Stimulated activated effector memory CD8-positive, alpha-beta T cell treated with anti-CD3 and anti-CD28 coated beads, Interleukin-12 subunit alpha, Interleukin-12 subunit beta, amount 100 ng/mL, for 72 hours (primary cell): ENCODE data around the gene MAP4K1.
"Not testable (repeated sequence)": the region's sequence is repeated elsewhere in the genome, so short reads cannot be mapped to it uniquely, and the experiment has no call there.

ENCODE experiments used
- ATAC-seq: fragments of 150-1000 bp; cut with Tn5 transposase; 2 replicates; pipeline ENCODE4 v1.10.0; 2021
- DNase-seq, 2 donors: peaks; one replicate each; pipeline ENCODE4 v3.0.0; 2021 to 2022; ENCODE audit warnings: low spot score in 2 of 2
- H3K27ac Mint-ChIP-seq: one replicate; pipeline ENCODE4 v1.8.0; 2022; ENCODE audit warnings: mild to moderate bottlenecking, mixed read lengths
- H3K36me3 Mint-ChIP-seq: one replicate; pipeline ENCODE4 v1.8.0; 2022; ENCODE audit warnings: mild to moderate bottlenecking, mixed read lengths
- H3K4me1 Mint-ChIP-seq: one replicate; pipeline ENCODE4 v1.8.0; 2022; ENCODE audit warnings: mixed read lengths
- H3K4me3 Mint-ChIP-seq: one replicate; pipeline ENCODE4 v1.8.0; 2022; ENCODE audit warnings: mild to moderate bottlenecking, mixed read lengths
- H3K9me3 Mint-ChIP-seq: one replicate; pipeline ENCODE4 v1.8.0; 2022; ENCODE audit warnings: mixed read lengths

MAP4K1 gene

GRCh38 chr19:38618590-38619360, 1.0 kb upstream of the MAP4K1 start, which contains the start of gene EIF3K:
Gene EIF3K, plus strand, starts transcription at chr19:38619188. Its CDS starts 81 bp downstream, at chr19:38619269.
- peak within 1 kb of the TSS; percentile 96 for H3K27ac Mint-ChIP-seq
- H3K9me3 Mint-ChIP-seq, result no peaks in the 10 kb centered on the region
- peaks cover 59% of the 10 kb centered on the region for H3K4me1 Mint-ChIP-seq
- ATAC-seq (peak; percentile 76), DNase-seq (peak; percentile 97 to 100)
- H3K4me3 Mint-ChIP-seq, result peak within 1 kb of the TSS; percentile 100
- peaks cover 83% of the 10 kb centered on the region for H3K36me3 Mint-ChIP-seq

- Mint-ChIP-seq H3K4me1 (peaks cover 72% of the 10 kb centered on the region), H3K9me3 (no peaks in the 10 kb centered on the region), H3K27ac (peak overlapping the region; percentile 96), H3K36me3 (peaks cover 83% of the 10 kb centered on the region), H3K4me3 (peak overlapping the region; percentile 100)
- ATAC-seq (peak; percentile 4), DNase-seq (peak; percentile 18 to 61)
Observed at GRCh38 chr19:38617283-38617763, 430 bp downstream of the MAP4K1 start.

- peak overlapping the region; percentile 100 for H3K4me3 Mint-ChIP-seq
- DNase-seq (peak in 1 of 2 donors; percentile 62), ATAC-seq (no peak)
- peak overlapping the region; percentile 96 for H3K27ac Mint-ChIP-seq
- peaks cover 83% of the 10 kb centered on the region for H3K36me3 Mint-ChIP-seq
- no peaks in the 10 kb centered on the region for H3K9me3 Mint-ChIP-seq
- H3K4me1 Mint-ChIP-seq, result peaks cover 74% of the 10 kb centered on the region
Observed at GRCh38 chr19:38616265-38616664, 1.5 kb downstream of the MAP4K1 start.

- peaks cover 83% of the 10 kb centered on the region for H3K36me3 Mint-ChIP-seq
- peak overlapping the region; percentile 100 for H3K4me3 Mint-ChIP-seq
- DNase-seq (no peak), ATAC-seq (no peak)
- H3K27ac Mint-ChIP-seq, result peak overlapping the region; percentile 96
- peaks cover 75% of the 10 kb centered on the region for H3K4me1 Mint-ChIP-seq
- H3K9me3 Mint-ChIP-seq, result no peaks in the 10 kb centered on the region
Observed at GRCh38 chr19:38615007-38615581, 2.7 kb downstream of the MAP4K1 start.

GRCh38 chr19:38614289-38614688, 3.5 kb downstream of the MAP4K1 start:
- peaks cover 67% of the 10 kb centered on the region for H3K4me1 Mint-ChIP-seq
- peak overlapping the region; percentile 96 for H3K27ac Mint-ChIP-seq
- no peaks in the 10 kb centered on the region for H3K9me3 Mint-ChIP-seq
- H3K4me3 Mint-ChIP-seq, result peak overlapping the region; percentile 100
- DNase-seq, result no peak
- H3K36me3 Mint-ChIP-seq, result peaks cover 84% of the 10 kb centered on the region
- ATAC-seq, result no peak

- DNase-seq (no peak), ATAC-seq (no peak)
- Mint-ChIP-seq H3K4me3 (no peak overlapping the region), H3K36me3 (peaks cover 83% of the 10 kb centered on the region), H3K9me3 (no peaks in the 10 kb centered on the region), H3K27ac (no peak overlapping the region), H3K4me1 (peaks cover 17% of the 10 kb centered on the region)
Observed at GRCh38 chr19:38606131-38606530, 11.6 kb downstream of the MAP4K1 start.

- not testable (repeated sequence) for H3K9me3 Mint-ChIP-seq, DNase-seq, H3K27ac Mint-ChIP-seq, H3K4me3 Mint-ChIP-seq, ATAC-seq
- Mint-ChIP-seq H3K4me1 (peaks cover 20% of the 10 kb centered on the region), H3K36me3 (peaks cover 82% of the 10 kb centered on the region)
Observed at GRCh38 chr19:38602856-38603255, 14.9 kb downstream of the MAP4K1 start.

GRCh38 chr19:38599722-38600121, 18.0 kb downstream of the MAP4K1 start:
- peaks cover 78% of the 10 kb centered on the region for H3K36me3 Mint-ChIP-seq

GRCh38 chr19:38597075-38597474, 20.7 kb downstream of the MAP4K1 start:
- peak overlapping the region; percentile 73 for H3K27ac Mint-ChIP-seq
- H3K36me3 Mint-ChIP-seq, result peaks cover 91% of the 10 kb centered on the region
- H3K4me1 Mint-ChIP-seq, result peaks cover 17% of the 10 kb centered on the region
- no peak overlapping the region for H3K4me3 Mint-ChIP-seq
- no peak for DNase-seq
- no peaks in the 10 kb centered on the region for H3K9me3 Mint-ChIP-seq
- ATAC-seq, result peak; percentile 13

More at GRCh38 chr19:38599722-38600121, 18.0 kb downstream of the MAP4K1 start:
- Mint-ChIP-seq H3K9me3 (no peaks in the 10 kb centered on the region), H3K4me1 (peaks cover 17% of the 10 kb centered on the region), H3K4me3 (no peak overlapping the region), H3K27ac (no peak overlapping the region)
- no peak for DNase-seq
- no peak for ATAC-seq

GRCh38 chr19:38596057-38596981, 21.4 kb downstream of the MAP4K1 start:
- Mint-ChIP-seq H3K9me3 (no peaks in the 10 kb centered on the region), H3K4me3 (no peak overlapping the region), H3K36me3 (peaks cover 93% of the 10 kb centered on the region), H3K27ac (no peak overlapping the region), H3K4me1 (peaks cover 16% of the 10 kb centered on the region)
- DNase-seq (no peak), ATAC-seq (peak; percentile 51)

- H3K9me3 Mint-ChIP-seq, result no peaks in the 10 kb centered on the region
- no peak overlapping the region for H3K27ac Mint-ChIP-seq
- H3K4me3 Mint-ChIP-seq, result no peak overlapping the region
- no peak for DNase-seq
- H3K36me3 Mint-ChIP-seq, result peaks cover 94% of the 10 kb centered on the region
- ATAC-seq, result no peak
- peaks cover 10% of the 10 kb centered on the region for H3K4me1 Mint-ChIP-seq
Observed at GRCh38 chr19:38592940-38593339, 24.8 kb downstream of the MAP4K1 start.

GRCh38 chr19:38588041-38588440, 29.7 kb downstream of the MAP4K1 start:
- no peaks in the 10 kb centered on the region for H3K9me3 Mint-ChIP-seq
- peaks cover 74% of the 10 kb centered on the region for H3K36me3 Mint-ChIP-seq
- DNase-seq (no peak), ATAC-seq (no peak)
- peak overlapping the region; percentile 24 for H3K27ac Mint-ChIP-seq
- H3K4me3 Mint-ChIP-seq, result no peak overlapping the region
- peaks cover 13% of the 10 kb centered on the region for H3K4me1 Mint-ChIP-seq

GRCh38 chr19:38587562-38587961, 30.2 kb downstream of the MAP4K1 start:
- no peaks in the 10 kb centered on the region for H3K9me3 Mint-ChIP-seq
- DNase-seq (no peak), ATAC-seq (no peak)
- H3K4me3 Mint-ChIP-seq, result no peak overlapping the region
- peaks cover 13% of the 10 kb centered on the region for H3K4me1 Mint-ChIP-seq
- H3K27ac Mint-ChIP-seq, result peak overlapping the region; percentile 24
- H3K36me3 Mint-ChIP-seq, result peaks cover 69% of the 10 kb centered on the region

- Mint-ChIP-seq H3K9me3 (no peaks in the 10 kb centered on the region), H3K4me3 (no peak overlapping the region), H3K27ac (peak overlapping the region; percentile 54), H3K36me3 (peaks cover 38% of the 10 kb centered on the region), H3K4me1 (peaks cover 22% of the 10 kb centered on the region)
- DNase-seq (no peak), ATAC-seq (no peak)
Observed at GRCh38 chr19:38583985-38584305, 33.8 kb downstream of the MAP4K1 start.
